Muscle layer of duodenum (tissue), 2 donors: ENCODE data around the gene MSH4.
A peak's percentile ranks its signal among the peaks of the same experiment; 100 is the strongest.
"Not testable (repeated sequence)": the region's sequence is repeated elsewhere in the genome, so short reads cannot be mapped to it uniquely, and the experiment has no call there.

Source experiments
- H3K27ac ChIP-seq: one replicate; pipeline ENCODE4 v1.7.0; 2013; ENCODE audit warnings: mild to moderate bottlenecking, low read length
- H3K27me3 ChIP-seq: one replicate; pipeline ENCODE4 v1.7.0; 2013; ENCODE audit warnings: low read depth, mild to moderate bottlenecking, control low read depth, low read length
- H3K36me3 ChIP-seq, 2 donors: one replicate each; pipeline ENCODE4 v1.7.0; 2013; ENCODE audit warnings: low read length in 2 of 2, control low read depth in 1 of 2, mild to moderate bottlenecking in 1 of 2; ENCODE audit not compliant: insufficient read depth in 2 of 2, control insufficient read depth in 1 of 2
- H3K4me1 ChIP-seq, 2 donors: one replicate each; pipeline ENCODE4 v1.7.0; 2013; ENCODE audit warnings: low read length in 2 of 2, mild to moderate bottlenecking in 2 of 2, control low read depth in 1 of 2, moderate library complexity in 1 of 2; ENCODE audit not compliant: insufficient read depth in 2 of 2, control insufficient read depth in 1 of 2
- H3K4me3 ChIP-seq, 2 donors: one replicate each; pipeline ENCODE4 v1.7.0; 2013; ENCODE audit warnings: low read length in 2 of 2, low read depth in 1 of 2, mild to moderate bottlenecking in 1 of 2
- H3K9me3 ChIP-seq, 2 donors: one replicate each; pipeline ENCODE4 v1.7.0; 2013; ENCODE audit warnings: low read length in 2 of 2, control low read depth in 1 of 2, mild to moderate bottlenecking in 1 of 2; ENCODE audit not compliant: control insufficient read depth in 1 of 2
- donor health status: healthy.

MSH4 gene

GRCh38 chr1:75783920-75784319 lies 12.8 kb upstream of the MSH4 start:
- H3K27ac ChIP-seq, H3K27me3 ChIP-seq, H3K36me3 ChIP-seq, H3K9me3 ChIP-seq, H3K4me3 ChIP-seq: not testable (repeated sequence)
- H3K4me1 ChIP-seq: peaks cover 4 to 17% of the 10 kb centered on the region in 2 donors

GRCh38 chr1:75785320-75785982 lies 11.2 kb upstream of the MSH4 start:
- peaks cover 5 to 16% of the 10 kb centered on the region in 2 donors for H3K36me3 ChIP-seq

GRCh38 chr1:75785983-75786853 lies 10.5 kb upstream of the MSH4 start, which contains the start of gene RABGGTB:
RABGGTB (plus strand) TSS chr1:75786256; CDS start chr1:75786272, 16 bp downstream.
- Histone ChIP-seq H3K36me3 (peaks cover 9 to 21% of the 10 kb centered on the region in 2 donors), H3K4me3 (peak within 1 kb of the TSS; percentile 80 to 96), H3K9me3 (no peaks in the 10 kb centered on the region), H3K4me1 (peaks cover 9 to 34% of the 10 kb centered on the region in 2 donors), H3K27ac (peak within 1 kb of the TSS; percentile 97), H3K27me3 (no peaks in the 10 kb centered on the region)

More at GRCh38 chr1:75785320-75785982, 11.2 kb upstream of the MSH4 start:
- Histone ChIP-seq H3K9me3 (no peaks in the 10 kb centered on the region), H3K4me1 (peaks cover 9 to 29% of the 10 kb centered on the region in 2 donors), H3K27ac (peak overlapping the region; percentile 97), H3K27me3 (no peaks in the 10 kb centered on the region), H3K4me3 (peak overlapping the region; percentile 80 to 96)

- Histone ChIP-seq H3K4me3 (peak overlapping the region; percentile 80 to 96), H3K27ac (peak overlapping the region; percentile 97), H3K4me1 (peaks cover 9 to 34% of the 10 kb centered on the region in 2 donors), H3K36me3 (peaks cover 17 to 29% of the 10 kb centered on the region in 2 donors), H3K9me3 (no peaks in the 10 kb centered on the region), H3K27me3 (no peaks in the 10 kb centered on the region)
Measured at GRCh38 chr1:75786901-75787493, 9.7 kb upstream of the MSH4 start.

GRCh38 chr1:75787524-75787923 lies 9.2 kb upstream of the MSH4 start:
- Histone ChIP-seq H3K4me3 (peak overlapping the region; percentile 80 to 96), H3K4me1 (peaks cover 9 to 34% of the 10 kb centered on the region in 2 donors), H3K27me3 (no peaks in the 10 kb centered on the region), H3K27ac (peak overlapping the region; percentile 97), H3K36me3 (peaks cover 22 to 34% of the 10 kb centered on the region in 2 donors), H3K9me3 (no peaks in the 10 kb centered on the region)

GRCh38 chr1:75789988-75790387 lies 6.7 kb upstream of the MSH4 start:
- peaks cover 36 to 53% of the 10 kb centered on the region in 2 donors for H3K36me3 ChIP-seq
- H3K27me3 ChIP-seq: no peaks in the 10 kb centered on the region
- H3K4me3 ChIP-seq: no peak overlapping the region
- H3K4me1 ChIP-seq: peaks cover 9 to 34% of the 10 kb centered on the region in 2 donors
- no peak overlapping the region for H3K27ac ChIP-seq
- no peaks in the 10 kb centered on the region for H3K9me3 ChIP-seq

GRCh38 chr1:75791022-75791421 lies 5.7 kb upstream of the MSH4 start:
- Histone ChIP-seq H3K4me1 (peaks cover 9 to 34% of the 10 kb centered on the region in 2 donors), H3K27me3 (no peaks in the 10 kb centered on the region), H3K9me3 (no peaks in the 10 kb centered on the region), H3K36me3 (peaks cover 45 to 60% of the 10 kb centered on the region in 2 donors), H3K4me3 (peak overlapping the region in 1 of 2 donors; percentile 9), H3K27ac (no peak overlapping the region)

GRCh38 chr1:75792091-75792490 lies 4.6 kb upstream of the MSH4 start:
- no peaks in the 10 kb centered on the region for H3K9me3 ChIP-seq
- H3K27me3 ChIP-seq: no peaks in the 10 kb centered on the region
- H3K27ac ChIP-seq: no peak overlapping the region
- no peak overlapping the region for H3K4me3 ChIP-seq
- peaks cover 48 to 65% of the 10 kb centered on the region in 2 donors for H3K36me3 ChIP-seq
- H3K4me1 ChIP-seq: peaks cover 9 to 34% of the 10 kb centered on the region in 2 donors

GRCh38 chr1:75794382-75794781 lies 2.3 kb upstream of the MSH4 start:
- H3K27me3 ChIP-seq: no peaks in the 10 kb centered on the region
- peaks cover 48 to 57% of the 10 kb centered on the region in 2 donors for H3K36me3 ChIP-seq
- peaks cover 6 to 13% of the 10 kb centered on the region in 2 donors for H3K4me1 ChIP-seq
- no peak overlapping the region for H3K27ac ChIP-seq
- no peak overlapping the region for H3K4me3 ChIP-seq
- no peaks in the 10 kb centered on the region for H3K9me3 ChIP-seq

GRCh38 chr1:75795703-75796193 lies 934 bp upstream of the MSH4 start:
- Histone ChIP-seq H3K4me3 (no peak overlapping the region), H3K4me1 (peaks cover 0 to 2% of the 10 kb centered on the region in 2 donors), H3K36me3 (peaks cover 40 to 48% of the 10 kb centered on the region in 2 donors), H3K27ac (no peak overlapping the region), H3K27me3 (no peaks in the 10 kb centered on the region), H3K9me3 (no peaks in the 10 kb centered on the region)

GRCh38 chr1:75797273-75797588 lies 549 bp downstream of the MSH4 start:
- H3K9me3 ChIP-seq: no peaks in the 10 kb centered on the region
- peaks cover 29 to 33% of the 10 kb centered on the region in 2 donors for H3K36me3 ChIP-seq
- H3K4me1 ChIP-seq: no peaks in the 10 kb centered on the region
- no peak overlapping the region for H3K27ac ChIP-seq
- H3K27me3 ChIP-seq: no peaks in the 10 kb centered on the region
- peak overlapping the region in 1 of 2 donors; percentile 27 for H3K4me3 ChIP-seq
